ENCODE measurements around the gene DOC2B. TPM values are rescaled to one million over a fixed set of nuclear protein-coding genes. Genes with fewer than 3 reads are reported as not detected.

The DOC2B gene
- total and polyA plus RNA-seq, 2 of the 8 experiments (the other 6 are each of a cell fraction or from before 2014, with no cell fraction given) = 1.3 to 3.3 TPM

DNA sequence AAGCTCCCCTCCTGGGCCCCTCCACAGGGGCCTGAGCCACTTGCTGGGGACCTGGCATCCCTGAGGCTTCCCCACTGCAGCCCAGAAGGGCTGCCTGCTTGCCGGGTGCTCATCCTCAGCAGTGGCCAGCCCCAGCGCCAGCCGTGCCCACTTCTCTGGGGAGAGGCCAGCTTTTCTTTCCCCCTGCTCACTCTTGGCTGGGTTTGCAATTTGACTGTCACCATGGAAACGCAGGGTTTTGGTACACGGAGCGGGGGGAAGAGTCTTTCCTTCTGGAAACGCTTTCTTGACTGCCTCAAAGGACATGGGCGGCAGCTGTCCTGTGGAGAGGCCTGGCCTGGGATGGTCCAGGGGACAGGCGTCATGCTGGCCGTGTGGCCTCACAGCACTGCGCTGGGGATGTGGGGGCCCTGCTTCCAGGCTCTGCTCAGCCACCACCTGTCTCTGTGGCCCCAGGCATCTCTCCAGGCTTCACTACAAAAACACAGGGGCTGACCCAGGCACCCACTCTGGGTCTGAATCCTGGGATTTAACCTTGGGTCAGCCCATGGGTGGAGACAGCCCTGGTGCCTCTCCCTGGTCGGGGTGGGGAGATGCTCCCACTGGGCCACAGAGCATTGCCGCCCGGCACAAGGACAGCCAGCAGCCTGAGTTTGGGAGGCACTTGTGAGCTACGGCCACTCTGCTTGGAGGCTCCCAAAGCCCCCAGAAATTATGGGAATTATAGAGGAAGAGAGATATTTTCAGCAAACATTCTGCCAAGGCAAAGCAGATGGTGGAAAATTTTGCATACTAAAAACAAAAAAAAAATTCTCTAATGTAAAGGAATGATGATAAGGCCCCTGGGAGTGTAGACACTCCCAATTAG lies 45.9 kb upstream of the DOC2B start (continued):
- TF ChIP-seq, protein P1, sequence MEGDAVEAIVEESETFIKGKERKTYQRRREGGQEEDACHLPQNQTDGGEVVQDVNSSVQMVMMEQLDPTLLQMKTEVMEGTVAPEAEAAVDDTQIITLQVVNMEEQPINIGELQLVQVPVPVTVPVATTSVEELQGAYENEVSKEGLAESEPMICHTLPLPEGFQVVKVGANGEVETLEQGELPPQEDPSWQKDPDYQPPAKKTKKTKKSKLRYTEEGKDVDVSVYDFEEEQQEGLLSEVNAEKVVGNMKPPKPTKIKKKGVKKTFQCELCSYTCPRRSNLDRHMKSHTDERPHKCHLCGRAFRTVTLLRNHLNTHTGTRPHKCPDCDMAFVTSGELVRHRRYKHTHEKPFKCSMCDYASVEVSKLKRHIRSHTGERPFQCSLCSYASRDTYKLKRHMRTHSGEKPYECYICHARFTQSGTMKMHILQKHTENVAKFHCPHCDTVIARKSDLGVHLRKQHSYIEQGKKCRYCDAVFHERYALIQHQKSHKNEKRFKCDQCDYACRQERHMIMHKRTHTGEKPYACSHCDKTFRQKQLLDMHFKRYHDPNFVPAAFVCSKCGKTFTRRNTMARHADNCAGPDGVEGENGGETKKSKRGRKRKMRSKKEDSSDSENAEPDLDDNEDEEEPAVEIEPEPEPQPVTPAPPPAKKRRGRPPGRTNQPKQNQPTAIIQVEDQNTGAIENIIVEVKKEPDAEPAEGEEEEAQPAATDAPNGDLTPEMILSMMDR (IDR thresholded peaks at IDR 0.05; ENCODE audit: control extremely low read depth in 1 of 3, insufficient read depth in 1 of 3, low read depth in 1 of 3, low read length in 3 of 3) = no peak
- TF ChIP-seq ASH2L (IDR thresholded peaks at IDR 0.05; ENCODE audit: low read length) (no peak), CBX5 (IDR thresholded peaks at IDR 0.05; ENCODE audit: low read depth, low read length) (no peak), NANOG (IDR thresholded peaks at IDR 0.05; ENCODE audit: insufficient read depth, low read depth, low read length, poor library complexity, severe bottlenecking) (no peak), TAF7 (optimal IDR thresholded peaks at IDR 0.05; ENCODE audit: borderline replicate concordance, low read depth, low read length) (no peak), SIN3A (conservative IDR thresholded peaks at IDR 0.05 in 1 of 2, IDR thresholded peaks at IDR 0.05 in 1 of 2; ENCODE audit: low read depth in 1 of 2, low read length in 2 of 2) (no peak)

Measured in H1 (cell line).